RWPE2 (cell line): Measurements from ENCODE around the gene HIPK2.

Source experiments
- ATAC-seq: fragments of 200-7000 bp; cut with Tn5 transposase; 3 replicates; pipeline ENCODE4 v1.9.1; 2021; ENCODE audit warnings: low read depth
- DNase-seq: peaks from one replicate; pipeline ENCODE4 v3.0.0-alpha.2; 2020; ENCODE audit warnings: low spot score
- H3K27ac ChIP-seq: fragments of 450-650 bp; 2 replicates; pipeline ENCODE4 v1.5.1; 2017; ENCODE audit warnings: mild to moderate bottlenecking; ENCODE audit not compliant: poor library complexity, severe bottlenecking
- H3K27me3 ChIP-seq: fragments of 250-450 bp; sonication (Bioruptor Pico); 2 replicates; pipeline ENCODE4 v1.5.1; 2021; ENCODE audit warnings: mild to moderate bottlenecking, moderate library complexity; ENCODE audit not compliant: insufficient read depth, poor library complexity, severe bottlenecking
- H3K36me3 ChIP-seq: fragments of 250-450 bp; sonication (Bioruptor Pico); 2 replicates; pipeline ENCODE4 v1.5.1; 2020; ENCODE audit warnings: low read depth, mild to moderate bottlenecking, moderate library complexity
- H3K4me1 ChIP-seq: fragments of 250-450 bp; sonication (Bioruptor Pico); 2 replicates; pipeline ENCODE4 v1.5.1; 2021; ENCODE audit warnings: mild to moderate bottlenecking, moderate library complexity; ENCODE audit not compliant: insufficient read depth, poor library complexity, severe bottlenecking
- H3K4me3 ChIP-seq: fragments of 250-450 bp; sonication (Bioruptor Pico); 2 replicates; pipeline ENCODE4 v1.5.1; 2021; ENCODE audit warnings: mild to moderate bottlenecking, moderate library complexity; ENCODE audit not compliant: severe bottlenecking
- H3K9me3 ChIP-seq: fragments of 250-450 bp; sonication (Bioruptor Pico); 2 replicates; pipeline ENCODE4 v1.5.1; 2021; ENCODE audit warnings: mild to moderate bottlenecking, moderate library complexity; ENCODE audit not compliant: severe bottlenecking
- CTCF ChIP-seq: fragments of 450-650 bp; IDR thresholded peaks from one replicate; pipeline ENCODE4 v1.5.1; 2017; ENCODE audit warnings: mild to moderate bottlenecking, moderate library complexity; ENCODE audit not compliant: poor library complexity, severe bottlenecking

HIPK2 gene

GRCh38 chr7:139769066-139769465, 8.7 kb downstream of the HIPK2 start:
- no peaks in the 10 kb centered on the region for H3K9me3 ChIP-seq
- DNase-seq: no peak
- no peak for ATAC-seq
- peaks cover 33% of the 10 kb centered on the region for H3K4me1 ChIP-seq
- no peak for TF ChIP-seq CTCF
- peaks cover 17% of the 10 kb centered on the region for H3K36me3 ChIP-seq
- no peaks in the 10 kb centered on the region for H3K27me3 ChIP-seq
- no peak overlapping the region for H3K4me3 ChIP-seq
- H3K27ac ChIP-seq: no peak overlapping the region

- Histone ChIP-seq H3K4me1 (peaks cover 34% of the 10 kb centered on the region), H3K36me3 (peaks cover 17% of the 10 kb centered on the region), H3K27ac (no peak overlapping the region), H3K27me3 (no peaks in the 10 kb centered on the region), H3K9me3 (no peaks in the 10 kb centered on the region), H3K4me3 (no peak overlapping the region)
- no peak for DNase-seq
- no peak for TF ChIP-seq CTCF
- ATAC-seq: no peak
These were observed 9.5 kb downstream of the HIPK2 start for GRCh38 chr7:139768249-139768824.

- Histone ChIP-seq H3K4me3 (no peak overlapping the region), H3K27me3 (no peaks in the 10 kb centered on the region), H3K4me1 (peaks cover 34% of the 10 kb centered on the region), H3K36me3 (peaks cover 17% of the 10 kb centered on the region), H3K27ac (no peak overlapping the region), H3K9me3 (no peaks in the 10 kb centered on the region)
- TF ChIP-seq CTCF: no peak
- no peak for DNase-seq
- ATAC-seq: no peak
These were observed 10.2 kb downstream of the HIPK2 start for GRCh38 chr7:139767561-139767982.

- Histone ChIP-seq H3K27ac (no peak overlapping the region), H3K4me3 (no peak overlapping the region), H3K9me3 (no peaks in the 10 kb centered on the region), H3K27me3 (no peaks in the 10 kb centered on the region), H3K36me3 (peaks cover 17% of the 10 kb centered on the region), H3K4me1 (peaks cover 11% of the 10 kb centered on the region)
- ATAC-seq (no peak), DNase-seq (no peak)
- no peak for TF ChIP-seq CTCF
These were observed 12.7 kb downstream of the HIPK2 start for GRCh38 chr7:139765143-139765542.

- ATAC-seq: no peak
- Histone ChIP-seq H3K4me1 (peaks cover 12% of the 10 kb centered on the region), H3K9me3 (no peaks in the 10 kb centered on the region), H3K36me3 (0 out of 2 replicates have a peak, but pooled peaks cover 6% of the 10 kb centered on the region), H3K4me3 (no peak overlapping the region), H3K27ac (no peak overlapping the region), H3K27me3 (no peaks in the 10 kb centered on the region)
- DNase-seq: no peak
- no peak for TF ChIP-seq CTCF
These were observed 14.5 kb downstream of the HIPK2 start for GRCh38 chr7:139763330-139763729.
